SKM-1 treated with dmso at 0.1 percent for 144 hours (cell line): ENCODE measurements around the gene IQGAP2.

Experiments
- DNase-seq: peaks from one replicate; lab custom pipeline; 2025; ENCODE audit not compliant: unreplicated experiment; lab: John Stamatoyannopoulos, UW

Gene IQGAP2

DNA sequence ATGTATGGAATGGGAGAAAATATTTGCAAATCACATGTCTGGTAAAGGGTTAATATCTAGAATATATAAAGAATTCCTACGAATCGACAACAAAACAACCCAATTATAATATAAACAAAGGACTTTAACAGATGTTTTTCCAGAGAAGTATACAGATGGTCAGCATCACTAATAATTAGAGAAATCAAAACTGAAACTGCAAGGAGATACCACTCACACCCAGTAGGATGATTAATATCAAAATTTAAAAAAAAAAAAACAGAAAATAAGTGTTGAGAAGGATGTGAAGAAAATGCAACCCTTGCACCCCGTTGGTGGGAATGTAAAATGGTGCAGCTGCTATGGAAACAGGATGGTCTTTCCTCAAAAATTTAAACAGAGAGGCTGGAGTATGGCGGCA, 278.2 kb downstream of the IQGAP2 start:
- DNase-seq: no peak

DNA sequence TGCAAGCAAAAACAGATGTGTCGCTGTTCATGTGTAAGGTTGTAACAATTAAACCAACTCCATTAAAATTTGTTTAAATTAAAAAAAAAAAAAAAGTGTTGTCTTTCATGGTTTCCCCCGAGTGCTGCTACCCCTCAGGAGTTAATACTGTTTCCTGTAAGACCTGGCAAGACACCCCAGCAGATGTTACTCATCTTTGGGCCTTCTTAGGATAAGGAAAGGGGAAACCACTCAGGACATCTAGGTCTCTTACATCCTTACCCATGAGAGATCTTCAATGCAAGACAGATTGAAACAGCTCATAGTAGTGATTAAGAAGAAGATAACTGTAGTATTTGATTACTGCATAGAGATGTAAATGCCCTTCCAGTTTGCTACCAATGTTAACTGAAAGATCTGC, 279.3 kb downstream of the IQGAP2 start:
- no peak for DNase-seq

DNA sequence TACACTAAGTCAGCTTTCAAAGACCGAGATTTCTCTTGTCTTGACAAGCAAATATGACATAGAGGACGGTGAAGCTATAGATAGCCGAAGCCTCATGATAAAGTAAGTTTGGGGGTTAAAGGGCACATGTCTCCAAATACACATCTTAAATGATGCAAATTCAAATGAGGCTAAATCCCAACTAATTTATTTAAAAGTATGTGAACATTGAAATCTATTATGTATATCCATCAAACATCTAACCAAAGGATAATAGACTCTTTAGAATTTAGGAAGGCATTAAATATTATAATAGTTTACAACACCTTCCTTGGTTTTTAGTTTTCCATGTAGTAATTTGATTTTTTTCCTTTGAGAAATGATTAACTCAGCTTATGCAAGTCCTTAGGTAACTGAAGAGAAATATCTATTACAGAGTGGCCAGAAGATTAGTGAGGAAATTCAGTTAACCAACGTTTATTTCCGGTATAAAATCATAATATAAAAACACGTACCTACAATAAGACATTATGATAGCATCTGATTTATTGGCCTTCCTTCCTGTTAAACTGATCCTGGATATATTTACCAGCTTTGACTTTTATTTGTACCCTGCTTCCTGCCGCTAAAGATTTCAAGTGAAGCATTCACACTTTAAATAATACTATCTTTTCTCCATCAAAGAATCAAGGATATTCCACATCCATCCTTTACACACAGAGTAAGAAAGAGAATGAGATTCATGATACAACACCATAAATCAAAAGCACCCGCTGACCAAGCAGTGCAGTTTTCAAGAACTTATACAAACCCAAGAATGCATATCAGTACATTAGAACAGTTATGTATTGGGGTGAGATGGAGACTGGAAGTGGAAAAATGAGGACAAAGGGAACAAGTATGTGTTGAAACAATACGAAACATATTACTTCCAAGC, 281.0 kb downstream of the IQGAP2 start:
- DNase-seq: no peak

GRCh38 chr5:76684756-76685519, 281.9 kb downstream of the IQGAP2 start:
- no peak for DNase-seq

GRCh38 chr5:76685704-76686103, 282.6 kb downstream of the IQGAP2 start:
- no peak for DNase-seq

- no peak for DNase-seq
Observed at GRCh38 chr5:76688212-76688611, 285.1 kb downstream of the IQGAP2 start.

DNA sequence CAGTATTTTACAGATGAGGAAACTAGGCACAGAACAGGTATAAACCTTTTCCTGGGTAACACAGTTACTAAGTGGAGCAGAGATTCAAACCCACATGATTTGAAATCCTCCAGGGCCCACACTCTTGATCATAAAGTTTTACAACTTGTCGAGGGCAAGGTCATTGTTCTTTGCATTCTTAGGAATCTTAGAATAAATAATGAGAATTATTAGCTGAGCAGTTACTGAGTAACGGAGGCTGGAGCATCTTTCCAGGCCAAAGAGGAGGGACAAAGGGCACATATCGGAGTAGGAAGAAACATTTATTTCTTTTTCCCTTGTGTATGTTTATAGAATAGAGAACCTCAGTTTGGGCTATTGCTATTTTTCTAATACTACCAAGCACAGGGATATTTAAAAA, 285.8 kb downstream of the IQGAP2 start:
- DNase-seq: no peak

DNA sequence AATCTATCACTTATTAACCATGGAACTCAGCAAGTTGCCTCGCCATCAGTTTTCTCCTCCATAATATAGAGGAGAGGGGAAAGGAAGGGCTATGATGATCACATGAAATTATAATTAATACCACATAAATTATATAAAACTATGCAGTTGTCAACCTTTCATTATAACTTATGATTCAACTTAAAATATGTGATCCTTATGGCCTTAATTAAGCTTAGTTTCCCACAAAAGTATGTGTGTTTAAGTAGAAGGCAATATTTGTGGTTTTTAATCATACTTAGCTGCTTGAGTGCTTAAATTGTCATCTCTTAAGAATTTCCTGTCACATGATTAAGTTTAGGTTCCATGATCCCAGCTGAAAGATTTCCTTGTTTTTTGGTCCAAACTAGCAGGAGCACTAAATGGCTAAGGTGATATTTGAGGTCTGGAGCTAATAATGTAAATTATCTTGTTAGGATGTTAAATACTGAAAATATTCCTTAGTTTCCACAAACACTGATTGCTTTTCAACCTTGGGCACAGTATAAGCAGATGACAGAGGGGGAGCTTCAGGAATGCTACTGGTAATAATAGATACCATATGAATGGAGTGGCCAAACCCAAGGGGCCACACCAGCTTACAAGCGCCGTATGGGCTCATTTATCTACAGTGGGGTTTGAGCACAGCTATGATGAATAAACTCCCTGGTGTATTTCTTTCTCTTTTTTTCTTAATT, 286.4 kb downstream of the IQGAP2 start:
- no peak for DNase-seq

GRCh38 chr5:76690037-76690679, 287.1 kb downstream of the IQGAP2 start:
- no peak for DNase-seq

DNA sequence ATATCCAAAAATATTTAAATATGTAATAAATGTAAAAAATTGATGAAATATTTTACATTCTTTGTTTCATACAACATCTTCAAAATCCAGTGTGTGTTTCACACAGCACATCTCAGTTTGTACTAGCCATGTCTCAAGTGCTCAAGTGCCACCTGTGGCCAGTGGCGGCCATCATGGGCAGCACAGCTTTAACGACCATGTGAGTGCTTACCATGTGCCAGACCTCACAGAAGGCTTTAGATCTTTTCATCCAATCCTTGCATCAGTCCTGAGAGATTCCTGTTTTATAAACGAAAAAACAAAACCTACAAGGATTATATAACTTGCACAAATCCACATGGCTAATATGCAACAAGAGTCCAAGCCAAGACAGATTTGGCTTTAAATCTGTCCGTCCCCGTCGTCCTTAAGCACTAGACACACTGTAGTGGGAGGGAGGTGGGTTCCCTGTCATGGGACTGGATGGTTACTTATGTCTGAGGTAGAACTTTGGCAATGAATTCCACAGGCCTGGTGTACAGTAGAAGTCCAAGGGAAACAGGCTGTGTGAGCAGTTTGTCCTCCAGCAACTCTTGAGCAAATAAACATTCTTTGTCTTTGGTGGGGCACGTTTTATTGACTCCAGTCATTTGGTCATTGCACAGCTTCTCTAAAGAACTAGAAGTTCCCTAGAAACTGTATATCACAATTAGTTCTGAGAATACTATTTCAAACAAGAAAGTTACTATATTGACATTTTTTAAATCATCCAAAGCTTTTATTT, 287.8 kb downstream of the IQGAP2 start:
- DNase-seq: no peak

DNA sequence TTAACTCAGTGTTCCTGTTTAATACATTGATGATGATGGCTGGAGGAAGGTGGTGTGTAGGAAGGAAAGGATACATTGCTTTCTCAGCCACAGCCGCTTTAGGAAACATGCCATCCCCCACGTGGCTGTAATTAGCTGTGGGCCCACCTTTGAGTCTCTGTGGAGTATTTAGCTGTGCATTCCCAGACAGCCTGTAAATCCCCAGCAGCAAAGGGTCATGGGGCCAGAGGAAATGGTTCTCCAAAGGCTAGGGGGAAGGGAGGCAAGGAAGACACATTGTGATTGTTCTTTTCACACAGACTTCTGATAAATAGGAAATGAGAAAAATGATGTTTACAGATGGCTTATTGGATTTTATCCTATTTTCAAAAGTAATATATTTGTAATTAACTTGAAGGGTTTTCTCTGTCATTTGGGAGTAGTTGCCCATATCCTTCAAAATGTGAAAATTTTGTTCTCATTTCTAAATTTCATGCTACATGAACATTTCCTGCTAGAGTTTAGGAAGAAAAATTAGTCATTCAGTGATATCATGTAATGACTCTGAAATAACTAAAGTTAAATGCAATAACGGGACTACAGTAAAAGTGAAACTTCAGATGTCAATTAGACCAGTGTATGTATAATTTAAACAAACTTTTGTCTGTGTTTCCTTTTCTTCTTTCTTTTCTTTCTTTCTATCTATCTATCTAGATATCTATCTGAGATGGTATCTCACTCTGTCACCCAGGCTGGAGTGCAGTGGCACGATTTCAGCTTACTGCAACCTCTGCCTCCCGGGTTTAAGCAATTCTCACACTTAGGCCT, 288.6 kb downstream of the IQGAP2 start:
- DNase-seq: no peak

DNA sequence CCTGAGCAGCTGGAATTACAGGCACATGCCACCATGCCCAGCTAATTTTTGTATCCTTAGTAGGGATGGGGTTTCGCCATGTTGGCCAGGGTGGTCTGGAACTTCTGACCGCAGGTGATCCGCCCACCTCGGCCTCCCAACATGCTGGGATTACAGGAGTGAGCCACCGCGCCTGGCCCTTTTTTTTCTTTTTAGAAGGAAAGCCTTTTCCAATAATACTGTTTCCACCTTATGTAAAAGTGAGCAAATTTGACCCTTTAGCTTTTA, 289.1 kb downstream of the IQGAP2 start:
- DNase-seq: no peak

GRCh38 chr5:76692651-76693050, 289.6 kb downstream of the IQGAP2 start:
- no peak for DNase-seq

DNA sequence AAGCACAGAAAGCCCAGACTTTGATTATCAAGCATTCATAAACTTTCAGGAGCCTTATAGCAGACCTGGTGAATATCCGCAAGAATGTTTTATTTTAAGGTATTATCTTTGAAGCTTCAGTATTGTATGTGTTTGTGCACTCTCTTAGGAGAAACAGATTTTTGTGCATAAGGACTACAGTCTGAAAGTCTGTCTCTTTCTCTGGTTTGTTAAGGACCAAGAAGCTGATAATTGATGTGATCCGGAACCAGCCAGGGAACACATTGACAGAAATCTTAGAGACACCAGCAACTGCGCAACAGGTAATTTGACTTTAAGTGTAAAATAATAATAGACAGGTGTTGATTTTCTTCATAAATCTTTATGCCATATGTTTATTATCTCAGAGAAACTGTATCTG, 290.1 kb downstream of the IQGAP2 start:
- DNase-seq: no peak

DNA sequence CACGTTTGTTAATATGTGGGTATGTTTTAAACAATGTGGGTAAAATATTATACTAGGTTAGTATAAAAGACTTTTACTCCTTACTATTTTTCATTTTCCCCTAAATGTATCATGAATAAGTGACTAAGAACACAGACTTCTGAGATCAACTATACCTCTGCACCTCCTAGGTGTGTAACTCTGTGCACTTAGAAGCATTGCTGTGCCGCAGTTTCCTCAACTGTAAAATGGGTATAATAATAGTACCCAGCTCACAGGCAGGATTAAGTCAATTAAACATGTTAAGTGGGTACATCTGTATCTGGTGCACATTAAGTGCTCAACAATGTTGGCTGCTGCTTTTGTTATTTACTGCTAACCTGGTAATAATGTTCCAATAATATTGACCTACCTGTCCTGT, 291.2 kb downstream of the IQGAP2 start:
- no peak for DNase-seq

DNA sequence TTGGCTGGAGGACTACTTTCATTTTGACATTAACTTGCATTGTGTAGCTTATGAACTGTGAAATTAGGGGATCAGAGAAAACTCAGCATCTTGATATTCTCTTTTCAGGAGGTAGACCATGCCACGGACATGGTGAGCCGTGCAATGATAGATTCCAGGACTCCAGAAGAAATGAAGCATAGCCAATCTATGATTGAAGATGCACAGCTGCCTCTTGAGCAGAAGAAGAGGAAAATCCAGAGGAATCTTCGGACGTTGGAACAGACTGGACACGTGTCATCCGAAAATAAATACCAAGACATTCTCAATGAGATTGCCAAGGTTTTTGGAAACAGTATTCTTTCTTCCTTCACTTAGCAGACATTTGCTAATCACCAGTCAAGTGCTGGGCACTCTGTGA, 292.3 kb downstream of the IQGAP2 start:
- no peak for DNase-seq

GRCh38 chr5:76696251-76696650, 293.2 kb downstream of the IQGAP2 start:
- DNase-seq: peak; percentile 2

- DNase-seq: no peak
Observed at GRCh38 chr5:76697670-76698069, 294.6 kb downstream of the IQGAP2 start.

- no peak for DNase-seq
Observed at GRCh38 chr5:76700571-76700970, 297.5 kb downstream of the IQGAP2 start.

DNA sequence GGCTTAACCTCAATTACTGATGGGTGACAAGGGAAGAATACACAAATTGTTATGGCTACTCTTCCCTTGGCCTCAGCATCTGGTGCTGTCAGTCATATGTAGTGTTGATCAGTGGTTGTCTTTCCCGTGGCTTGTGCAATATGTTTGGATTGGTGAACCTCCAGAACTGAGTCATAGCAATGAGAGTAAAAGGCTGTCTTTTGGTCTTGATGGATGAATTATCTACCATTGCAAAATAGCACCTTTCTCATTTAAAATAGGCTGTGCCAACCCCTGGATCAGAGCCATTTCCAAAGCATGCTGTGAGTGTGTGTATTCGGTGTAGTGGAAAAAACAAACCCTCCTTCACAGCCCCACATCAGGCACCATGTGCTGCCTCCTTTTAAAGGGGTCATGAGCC, 298.2 kb downstream of the IQGAP2 start:
- DNase-seq: no peak
